ENCODE data around the gene SHISA9.

Gene SHISA9

GRCh38 chr16:13134836-13135235 is 233.4 kb downstream of the SHISA9 start:
- DNase-seq = no peak

GRCh38 chr16:13136901-13137300 is 235.5 kb downstream of the SHISA9 start:
- DNase-seq = no peak

- no peak for DNase-seq
Observed at GRCh38 chr16:13138528-13138927, 237.1 kb downstream of the SHISA9 start.

DNA sequence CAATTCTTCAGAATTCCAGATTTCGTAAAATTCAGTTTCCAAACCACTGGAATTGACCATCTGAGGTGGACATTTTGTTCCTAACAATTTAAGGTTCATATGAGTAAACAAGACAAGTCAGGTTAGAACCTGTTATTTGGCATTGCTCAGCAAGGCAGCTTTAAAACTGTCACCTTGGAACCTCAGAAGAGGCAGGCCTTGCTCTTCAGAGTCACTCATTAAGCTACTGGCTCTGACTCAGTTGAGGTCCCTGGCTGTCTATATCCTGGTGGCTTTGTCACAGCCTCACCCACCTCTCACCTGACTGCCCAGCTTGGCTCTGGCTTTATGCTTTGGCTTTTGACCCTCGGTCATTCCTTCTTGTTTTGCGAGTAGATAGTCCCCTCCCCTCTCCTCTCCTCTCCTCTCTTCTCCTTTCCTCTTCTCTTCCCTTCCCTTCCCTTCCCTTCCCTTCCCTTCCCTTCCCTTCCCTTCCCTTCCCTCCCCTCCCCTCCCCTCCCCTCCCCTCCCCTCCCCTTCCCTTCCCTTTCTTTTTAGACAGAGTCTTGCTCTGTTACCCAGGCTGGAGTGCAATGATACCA is 238.4 kb downstream of the SHISA9 start:
- DNase-seq = no peak

DNA sequence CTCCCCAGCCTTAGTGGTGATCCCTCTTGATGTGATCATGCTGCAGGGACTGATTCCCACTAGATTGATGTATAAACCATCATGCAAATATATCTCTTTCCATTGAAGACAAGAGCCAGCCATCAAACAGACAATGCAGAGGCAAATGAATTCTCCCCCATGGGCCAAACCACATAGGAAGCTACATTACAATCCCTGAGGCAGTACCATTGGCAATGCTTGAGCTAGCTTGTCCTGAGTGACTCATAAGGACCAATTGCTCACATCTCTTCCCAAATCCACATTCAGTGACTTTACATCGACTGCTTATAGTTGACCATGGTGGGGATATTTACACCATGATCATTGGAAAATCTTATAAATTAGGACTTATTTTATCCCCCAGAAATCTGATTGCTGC is 242.2 kb downstream of the SHISA9 start:
- no peak for DNase-seq

GRCh38 chr16:13146829-13147228 is 245.4 kb downstream of the SHISA9 start:
- DNase-seq = no peak

GRCh38 chr16:13148294-13148693 is 246.9 kb downstream of the SHISA9 start:
- DNase-seq = no peak

DNA sequence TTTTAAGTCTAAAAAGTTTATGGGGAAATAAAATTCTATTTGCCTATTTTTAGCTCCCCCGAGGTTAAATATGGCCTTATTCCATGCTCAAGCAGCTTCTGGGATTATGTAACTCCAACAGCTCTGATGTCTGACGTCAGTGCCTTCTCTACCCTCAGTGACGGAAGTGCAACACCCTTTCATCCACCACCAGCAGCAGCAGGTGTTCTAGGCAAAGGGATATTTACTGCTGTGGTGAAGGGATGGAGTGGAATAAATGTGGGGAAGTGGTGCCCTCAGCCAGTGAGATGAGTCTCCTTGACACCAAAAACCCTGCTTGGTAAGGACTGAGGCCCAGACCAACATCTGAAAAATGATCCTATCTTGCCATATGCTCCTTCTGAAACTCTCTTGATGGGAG is 247.4 kb downstream of the SHISA9 start:
- DNase-seq = no peak

DNA sequence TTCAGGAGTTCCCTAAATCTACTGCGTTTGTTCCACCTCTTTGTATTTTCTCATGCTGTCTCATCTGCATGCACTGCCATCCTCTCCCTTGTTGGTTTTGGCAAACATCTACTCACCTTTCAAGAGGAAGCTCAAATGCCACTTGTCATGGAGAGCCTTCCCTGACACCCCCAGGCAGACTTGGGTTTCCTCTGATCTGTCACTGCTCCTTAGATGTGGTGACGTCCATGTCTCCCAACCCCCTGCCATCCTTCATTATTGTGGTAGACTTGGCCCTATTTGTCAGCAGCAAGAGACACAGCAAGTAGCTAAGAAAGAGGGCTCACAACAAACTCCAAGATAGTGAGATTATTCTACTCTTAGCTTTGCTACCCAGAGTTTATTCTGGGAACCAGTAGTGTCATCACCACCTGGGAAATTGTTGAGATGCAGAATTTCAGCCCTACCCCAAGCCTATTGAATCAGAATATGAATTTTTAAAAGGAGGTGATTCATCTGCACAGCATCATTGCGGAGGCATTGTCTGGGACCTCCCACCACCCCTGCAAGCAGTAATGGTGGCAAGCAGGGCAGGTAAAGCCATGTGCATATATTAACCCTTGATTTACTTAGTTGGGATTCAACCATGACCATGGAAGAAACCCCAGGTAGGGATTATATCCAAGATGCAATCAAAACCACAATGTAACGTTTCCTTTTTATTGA is 248.9 kb downstream of the SHISA9 start:
- no peak for DNase-seq

GRCh38 chr16:13153696-13154095 is 252.3 kb downstream of the SHISA9 start:
- no peak for DNase-seq

GRCh38 chr16:13154799-13155198 is 253.4 kb downstream of the SHISA9 start:
- no peak for DNase-seq

- DNase-seq = no peak
Observed at GRCh38 chr16:13155377-13155776, 254.0 kb downstream of the SHISA9 start.

DNA sequence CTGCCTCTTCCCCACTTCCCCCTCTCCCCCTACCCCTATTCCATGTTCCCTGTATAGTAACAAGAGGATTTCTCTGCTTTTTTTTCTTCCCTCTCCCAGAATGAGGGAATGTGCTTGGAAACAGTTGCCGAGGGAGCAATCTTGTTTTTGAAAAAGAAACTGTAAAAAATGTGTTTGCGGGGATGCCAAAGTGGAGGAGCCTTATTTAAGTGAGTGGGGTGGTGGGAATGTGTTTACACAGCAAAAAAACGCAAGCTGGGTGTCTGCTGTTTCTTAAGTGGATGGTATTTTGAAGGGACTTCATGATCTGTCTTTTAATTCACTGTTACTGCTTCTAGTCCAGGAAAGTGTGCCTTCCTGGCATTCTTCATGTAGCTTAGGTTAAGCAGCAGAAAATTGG is 254.4 kb downstream of the SHISA9 start:
- DNase-seq = no peak

- no peak for DNase-seq
Observed at GRCh38 chr16:13157082-13157481, 255.7 kb downstream of the SHISA9 start.

DNA sequence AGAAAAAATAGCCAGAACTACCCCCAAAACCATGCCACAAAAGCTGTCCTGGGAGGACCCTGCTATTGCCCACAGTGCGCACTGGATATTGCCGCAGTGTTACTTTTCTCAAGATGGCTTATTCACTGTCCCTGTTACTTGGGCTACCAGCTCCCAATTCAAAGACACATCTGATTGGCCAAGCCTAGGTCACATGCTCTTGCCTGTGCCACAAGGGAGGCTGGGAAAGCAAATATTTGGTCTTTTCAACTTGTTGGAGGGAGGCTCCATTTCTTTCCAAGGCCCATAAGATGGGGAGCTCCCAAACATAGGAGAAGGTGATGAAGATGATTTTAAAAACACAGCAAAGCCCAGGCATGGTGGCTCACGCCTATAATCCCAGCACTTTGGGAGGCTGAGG is 257.0 kb downstream of the SHISA9 start:
- DNase-seq = no peak

DNA sequence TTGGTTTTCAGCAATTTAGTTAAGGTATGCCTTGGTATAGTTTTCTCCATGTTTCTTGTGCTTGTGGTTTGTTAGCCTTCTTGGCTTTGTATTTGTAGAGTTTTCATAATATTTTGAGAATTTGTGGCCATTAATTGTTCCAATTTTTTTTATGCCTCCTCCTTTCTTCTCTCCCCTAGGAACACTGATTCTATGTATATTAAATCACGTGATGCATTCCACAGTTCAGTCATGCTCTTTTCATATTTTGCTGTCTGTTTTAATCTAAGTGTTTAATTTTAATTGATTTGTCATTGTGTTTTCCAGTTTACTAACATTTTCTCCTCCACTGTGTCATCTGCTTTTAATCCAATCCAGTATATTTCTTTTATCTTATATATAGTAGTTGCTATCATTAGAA is 263.6 kb downstream of the SHISA9 start:
- no peak for DNase-seq

DNA sequence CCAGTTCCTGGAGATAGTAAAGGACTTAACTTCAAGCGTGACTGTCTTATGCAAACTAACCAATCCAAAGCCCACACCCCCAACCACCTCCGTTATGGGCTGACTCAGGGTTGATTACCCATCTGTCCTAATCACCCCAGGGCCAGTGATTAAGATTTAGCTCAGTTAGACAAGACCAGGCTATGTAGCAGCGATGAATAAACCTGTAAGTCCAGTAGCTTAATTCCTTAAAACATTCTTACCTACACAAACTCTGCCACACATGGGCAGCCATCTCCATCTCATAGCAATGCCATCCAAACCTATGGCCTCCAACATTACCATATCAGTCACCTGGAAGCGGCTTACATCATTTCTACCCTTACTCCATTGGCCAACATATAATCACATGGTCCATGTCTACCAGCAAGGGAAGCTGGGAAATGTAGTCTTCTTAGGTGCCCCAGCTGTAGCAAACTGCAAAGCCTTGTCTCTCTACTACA is 266.7 kb downstream of the SHISA9 start:
- no peak for DNase-seq

GRCh38 chr16:13171313-13171712 is 269.9 kb downstream of the SHISA9 start:
- no peak for DNase-seq

- DNase-seq = no peak
Observed at GRCh38 chr16:13176711-13177110, 275.3 kb downstream of the SHISA9 start.

DNA sequence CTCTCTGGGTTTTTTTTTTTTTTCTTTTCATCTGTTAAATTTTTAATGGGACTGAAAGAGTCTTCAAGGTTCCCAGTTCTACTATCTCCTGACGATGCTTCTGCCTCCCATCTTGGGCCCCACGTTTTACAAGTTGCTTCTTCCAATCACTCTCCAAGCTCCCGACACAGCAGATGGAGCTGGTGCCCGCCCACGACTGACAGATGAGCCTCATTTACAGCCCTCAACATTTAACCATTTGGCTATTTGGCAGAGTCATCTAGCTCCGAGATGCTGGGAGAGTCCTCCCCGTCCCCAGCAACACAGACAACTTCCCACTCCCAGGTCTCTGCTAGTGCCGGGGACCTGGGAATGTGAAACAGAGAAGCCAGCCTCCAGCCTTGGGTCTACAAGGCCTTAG is 276.9 kb downstream of the SHISA9 start:
- no peak for DNase-seq

DNA sequence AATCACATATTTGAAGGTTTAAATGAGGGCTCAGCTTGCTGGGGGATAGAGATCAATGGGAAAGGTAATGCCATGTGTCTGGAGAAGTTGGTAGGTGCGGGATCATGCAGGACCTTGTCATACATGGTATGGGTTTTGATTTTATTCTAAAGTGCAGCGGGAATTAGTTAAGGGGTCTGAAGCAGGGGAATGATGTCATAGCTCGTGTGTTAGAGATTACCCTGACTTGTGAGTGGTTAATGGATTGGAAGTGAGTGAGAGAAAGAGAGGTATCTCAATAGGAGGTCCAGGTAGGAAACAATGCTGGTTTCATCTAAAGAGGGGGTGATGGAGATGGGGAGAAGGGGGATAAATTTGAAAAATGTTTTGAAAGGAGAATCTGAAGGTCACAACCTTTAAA is 280.0 kb downstream of the SHISA9 start:
- no peak for DNase-seq

GRCh38 chr16:13186813-13187212 is 285.4 kb downstream of the SHISA9 start:
- DNase-seq = no peak

DNA sequence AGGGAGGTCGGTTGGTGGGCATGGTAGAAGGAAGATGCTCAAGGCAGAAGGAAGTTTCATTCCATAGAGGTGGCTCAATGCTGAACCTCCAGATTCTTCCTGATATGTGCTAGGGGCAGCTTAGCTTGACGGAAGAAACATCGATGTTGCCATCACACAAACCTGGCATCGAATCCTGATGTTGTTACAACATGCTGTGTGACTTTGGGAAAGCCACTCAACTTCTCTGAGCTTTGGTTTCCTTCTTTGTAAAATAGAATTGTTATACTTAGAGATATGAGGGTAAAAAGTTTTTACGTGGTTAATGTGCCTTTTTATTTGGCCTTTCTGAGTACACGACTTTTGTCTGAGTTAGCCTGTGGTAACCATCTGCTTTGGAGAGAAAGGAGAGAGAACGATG is 287.9 kb downstream of the SHISA9 start:
- no peak for DNase-seq

GRCh38 chr16:13193721-13194120 is 292.3 kb downstream of the SHISA9 start:
- no peak for DNase-seq

- no peak for DNase-seq
Observed at GRCh38 chr16:13194766-13195165, 293.4 kb downstream of the SHISA9 start.

Data from stimulated activated naive CD4-positive, alpha-beta T cell (primary cell).